Keratinocyte (primary cell): Measurements from ENCODE around the gene GPR34. TPM values are rescaled to one million over a fixed set of nuclear protein-coding genes. Genes with fewer than 3 reads are reported as not detected.

Experiments used
- DNase-seq: peaks from one replicate; pipeline ENCODE4 v3.0.0-alpha.2; 2011; ENCODE audit warnings: low read depth, missing footprints, low spot score
- FAIRE-seq: peaks from 2 replicates; lab custom pipeline; 2011; peaks lifted over from hg19 to GRCh38; lab: Jason Lieb, UNC
- H2AFZ ChIP-seq: 2 replicates; pipeline ENCODE4 v1.6.0; 2012; ENCODE audit warnings: low read length, control low read depth, inconsistent platforms; ENCODE audit not compliant: control insufficient read depth
- H3K27ac ChIP-seq: 2 replicates; pipeline ENCODE4 v1.5.1; 2011; ENCODE audit warnings: low read length; ENCODE audit not compliant: control insufficient read depth, insufficient read depth
- H3K27me3 ChIP-seq: 3 replicates; pipeline ENCODE4 v1.6.0; 2011; ENCODE audit warnings: low read length; ENCODE audit not compliant: control insufficient read depth, insufficient read depth; ENCODE audit errors: extremely low read depth
- H3K36me3 ChIP-seq, 2 experiments: 2 replicates in 1 of 2; 3 replicates in 1 of 2; pipeline ENCODE4 v1.5.1; 2011; ENCODE audit warnings: low read length in 2 of 2, mild to moderate bottlenecking in 1 of 2; ENCODE audit not compliant: control insufficient read depth in 2 of 2, insufficient read depth in 2 of 2; ENCODE audit errors: extremely low read depth in 1 of 2
- H3K4me1 ChIP-seq: 3 replicates; pipeline ENCODE4 v1.5.1; 2011; ENCODE audit warnings: low read length; ENCODE audit not compliant: control insufficient read depth, insufficient read depth; ENCODE audit errors: extremely low read depth
- H3K4me2 ChIP-seq: 3 replicates; pipeline ENCODE4 v1.6.0; 2011; ENCODE audit warnings: low read depth, low read length; ENCODE audit not compliant: control insufficient read depth, insufficient read depth; ENCODE audit errors: extremely low read depth
- H3K4me3 ChIP-seq, 3 experiments: fragments of 200-600 bp in 1 of 3; sonication (generic) in 1 of 3; 2 replicates in 2 of 3; 3 replicates in 1 of 3; pipeline ENCODE4 v1.5.1; 2011 to 2016; ENCODE audit warnings: low read length in 3 of 3, mild to moderate bottlenecking in 3 of 3, control low read depth in 2 of 3, inconsistent platforms in 1 of 3, low read depth in 1 of 3, mixed read lengths in 1 of 3, mixed run types in 1 of 3, moderate library complexity in 1 of 3; ENCODE audit not compliant: control insufficient read depth in 2 of 3, insufficient read depth in 2 of 3; ENCODE audit errors: extremely low read depth in 1 of 3
- H3K79me2 ChIP-seq: 2 replicates; pipeline ENCODE4 v1.6.0; 2012; ENCODE audit warnings: low read length; ENCODE audit not compliant: control insufficient read depth, insufficient read depth
- H3K9ac ChIP-seq: 3 replicates; pipeline ENCODE4 v1.6.0; 2011; ENCODE audit warnings: low read length; ENCODE audit not compliant: control insufficient read depth, insufficient read depth; ENCODE audit errors: extremely low read depth
- H3K9me1 ChIP-seq: 3 replicates; pipeline ENCODE4 v1.6.0; 2011; ENCODE audit warnings: low read length; ENCODE audit not compliant: control insufficient read depth, insufficient read depth; ENCODE audit errors: extremely low read depth
- H3K9me3 ChIP-seq: 2 replicates; pipeline ENCODE4 v1.5.1; 2012; ENCODE audit warnings: low read depth, low read length; ENCODE audit not compliant: control insufficient read depth
- H4K20me1 ChIP-seq: 3 replicates; pipeline ENCODE4 v1.6.0; 2011; ENCODE audit warnings: low read length; ENCODE audit not compliant: control insufficient read depth, insufficient read depth; ENCODE audit errors: extremely low read depth
- EZH2 ChIP-seq: IDR thresholded peaks from one replicate; pipeline ENCODE4 v1.6.1; 2012; ENCODE audit warnings: inconsistent platforms, mild to moderate bottlenecking, low read length, moderate library complexity
- dilution Hi-C: fragments of 300-500 bp; cut with MboI; formaldehyde crosslinking; loops from one replicate; pipeline ENCODE4 v1.7.0; 2020; ENCODE audit warnings: low sequenced_read_pairs; ENCODE audit not compliant: extremely low pct_ligation_motif_present
- polyA plus RNA-seq, 5 experiments: library from polyadenylated mRNA; depleted of rRNA in 3 of 5; stranded (reverse) in 3 of 5; stranded (forward) in 1 of 5; unstranded in 1 of 5; fragments of >200 nt; gene quantifications; 1 replicate in 1 of 5; 2 replicates in 3 of 5; 3 replicates in 1 of 5; pipeline versions ENCODE4 v1.2.1 to v1.2.3, GENCODE V29; 2011 to 2012; ENCODE audit warnings: missing spikeins in 2 of 5, low read depth in 1 of 5, low replicate concordance in 1 of 5
- TF ChIP-seq, protein P1 (sequence below), 3 experiments: IDR thresholded peaks in 1 of 3; conservative IDR thresholded peaks in 1 of 3; optimal IDR thresholded peaks in 1 of 3; 2 replicates in 2 of 3; 3 replicates in 1 of 3; pipeline versions ENCODE3 to v1.5.1; 2011; ENCODE audit warnings: low read length in 3 of 3, mild to moderate bottlenecking in 3 of 3, moderate library complexity in 2 of 3, control low read depth in 1 of 3, inconsistent platforms in 1 of 3; ENCODE audit not compliant: insufficient read depth in 2 of 3; ENCODE audit errors: extremely low read depth in 1 of 3

Gene GPR34
- polyA plus RNA-seq, 1 donor (not counting 4 experiments of a cell fraction or from before 2014, with no cell fraction given) = not detected

DNA sequence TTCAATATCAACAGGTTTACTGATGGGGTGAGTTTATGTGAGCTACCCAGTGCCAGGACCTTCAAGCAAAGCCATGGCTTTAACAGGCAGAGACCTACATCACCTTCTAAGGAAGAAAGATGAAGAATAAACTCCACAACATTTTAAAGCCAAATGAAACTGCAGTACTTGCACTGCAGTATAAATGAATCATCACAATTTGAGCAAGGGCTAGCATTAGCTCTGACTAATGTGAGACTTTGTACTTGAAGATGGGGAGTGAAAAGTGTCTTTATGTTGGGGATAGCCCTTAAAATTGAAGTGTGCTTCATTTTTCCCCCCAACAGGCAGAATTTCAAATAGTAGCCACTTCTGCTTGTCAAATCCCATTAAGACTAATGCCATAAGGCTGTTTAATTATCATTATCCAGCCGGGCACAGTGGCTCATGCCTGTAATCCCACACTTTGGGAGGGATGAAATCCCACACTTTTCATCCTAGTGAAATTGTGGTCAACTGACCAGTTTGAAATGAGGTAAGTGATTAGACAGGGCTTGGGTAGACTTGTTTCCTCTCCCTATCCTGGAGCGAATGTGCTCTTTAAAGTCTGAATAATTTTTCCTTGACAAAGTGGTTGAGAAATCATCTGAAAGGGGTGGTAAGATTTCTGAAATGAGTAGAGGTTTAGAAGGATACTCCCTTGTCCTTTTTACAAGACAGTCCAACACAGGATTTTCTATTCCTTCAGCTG is 27.2 kb upstream of the GPR34 start:
- no peak overlapping the region for H2AFZ ChIP-seq
- H3K4me3 ChIP-seq = no peak overlapping the region
- FAIRE-seq (no peak), DNase-seq (no peak)
- no peaks in the 10 kb centered on the region for H3K9me1 ChIP-seq
- no peak overlapping the region for H3K4me2 ChIP-seq
- dilution Hi-C loops = no loop called here
- no peaks in the 10 kb centered on the region for H4K20me1 ChIP-seq
- no peak overlapping the region for H3K9ac ChIP-seq
- no peaks in the 10 kb centered on the region for H3K27me3 ChIP-seq
- TF ChIP-seq EZH2 = no peak
- TF ChIP-seq, protein P1, sequence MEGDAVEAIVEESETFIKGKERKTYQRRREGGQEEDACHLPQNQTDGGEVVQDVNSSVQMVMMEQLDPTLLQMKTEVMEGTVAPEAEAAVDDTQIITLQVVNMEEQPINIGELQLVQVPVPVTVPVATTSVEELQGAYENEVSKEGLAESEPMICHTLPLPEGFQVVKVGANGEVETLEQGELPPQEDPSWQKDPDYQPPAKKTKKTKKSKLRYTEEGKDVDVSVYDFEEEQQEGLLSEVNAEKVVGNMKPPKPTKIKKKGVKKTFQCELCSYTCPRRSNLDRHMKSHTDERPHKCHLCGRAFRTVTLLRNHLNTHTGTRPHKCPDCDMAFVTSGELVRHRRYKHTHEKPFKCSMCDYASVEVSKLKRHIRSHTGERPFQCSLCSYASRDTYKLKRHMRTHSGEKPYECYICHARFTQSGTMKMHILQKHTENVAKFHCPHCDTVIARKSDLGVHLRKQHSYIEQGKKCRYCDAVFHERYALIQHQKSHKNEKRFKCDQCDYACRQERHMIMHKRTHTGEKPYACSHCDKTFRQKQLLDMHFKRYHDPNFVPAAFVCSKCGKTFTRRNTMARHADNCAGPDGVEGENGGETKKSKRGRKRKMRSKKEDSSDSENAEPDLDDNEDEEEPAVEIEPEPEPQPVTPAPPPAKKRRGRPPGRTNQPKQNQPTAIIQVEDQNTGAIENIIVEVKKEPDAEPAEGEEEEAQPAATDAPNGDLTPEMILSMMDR (optimal IDR thresholded peaks at IDR 0.05 in 1 of 3, IDR thresholded peaks at IDR 0.05 in 1 of 3, conservative IDR thresholded peaks at IDR 0.05 in 1 of 3; ENCODE audit: extremely low read depth in 1 of 3, insufficient read depth in 2 of 3, low read length in 3 of 3) = no peak
- no peak overlapping the region for H3K27ac ChIP-seq
- no peaks in the 10 kb centered on the region for H3K9me3 ChIP-seq
- no peaks in the 10 kb centered on the region for H3K4me1 ChIP-seq
- no peaks in the 10 kb centered on the region for H3K79me2 ChIP-seq
- H3K36me3 ChIP-seq = peaks cover 0 to 4% of the 10 kb centered on the region in 2 experiments

DNA sequence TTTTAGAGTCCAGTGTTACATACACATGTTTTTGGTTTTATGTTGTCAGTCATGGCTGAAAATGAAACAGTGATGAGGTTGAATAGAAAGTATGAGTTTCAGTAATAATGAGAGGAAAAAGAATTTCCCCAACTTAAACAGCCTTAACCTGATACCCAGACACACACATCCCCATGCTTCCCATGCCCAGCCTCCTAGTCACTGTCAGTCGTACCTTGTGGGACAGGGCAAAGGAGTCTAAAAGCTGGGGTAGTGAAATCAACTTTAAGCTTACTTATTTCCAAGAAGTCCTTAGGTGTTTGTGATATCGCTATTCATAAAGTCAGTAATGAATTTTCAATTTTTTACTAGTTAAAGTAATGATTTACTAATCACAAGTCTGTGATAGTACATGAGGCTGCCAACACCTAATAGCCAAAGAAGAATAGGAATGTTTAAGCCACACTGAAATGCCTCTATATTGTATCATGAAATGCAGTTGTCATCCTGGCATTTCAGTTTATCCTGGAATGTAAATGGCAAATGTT is 24.3 kb upstream of the GPR34 start:
- Histone ChIP-seq H2AFZ (no peak overlapping the region), H3K27ac (no peak overlapping the region), H3K4me3 (no peak overlapping the region), H3K9ac (no peak overlapping the region), H3K36me3 (no peaks in the 10 kb centered on the region), H3K9me1 (no peaks in the 10 kb centered on the region), H3K27me3 (no peaks in the 10 kb centered on the region), H3K4me2 (no peak overlapping the region), H3K79me2 (no peaks in the 10 kb centered on the region), H4K20me1 (no peaks in the 10 kb centered on the region), H3K4me1 (no peaks in the 10 kb centered on the region), H3K9me3 (no peaks in the 10 kb centered on the region)
- DNase-seq (no peak), FAIRE-seq (no peak)
- TF ChIP-seq, protein P1 (optimal IDR thresholded peaks at IDR 0.05 in 1 of 3, IDR thresholded peaks at IDR 0.05 in 1 of 3, conservative IDR thresholded peaks at IDR 0.05 in 1 of 3; ENCODE audit: extremely low read depth in 1 of 3, insufficient read depth in 2 of 3, low read length in 3 of 3) = no peak
- TF ChIP-seq EZH2 = no peak
- dilution Hi-C loops = no loop called here
